Activated T-cell treated with anti-CD3 and anti-CD28 coated beads, Interleukin-2, amount 50 U/mL, for 24 hours (primary cell): Measurements from ENCODE around the gene STAB1.
"Not testable (repeated sequence)": the region's sequence is repeated elsewhere in the genome, so short reads cannot be mapped to it uniquely, and the experiment has no call there.

Source experiments
- DNase-seq: peaks from one replicate; pipeline ENCODE4 v3.0.0-alpha.2; 2020
- H3K27ac Mint-ChIP-seq: 2 replicates; pipeline ENCODE4 v1.8.0; 2020; ENCODE audit warnings: mild to moderate bottlenecking, mixed read lengths
- H3K27me3 Mint-ChIP-seq: 2 replicates; pipeline ENCODE4 v1.8.0; 2020; ENCODE audit warnings: mixed read lengths
- H3K36me3 Mint-ChIP-seq: 2 replicates; pipeline ENCODE4 v1.8.0; 2020; ENCODE audit warnings: low read depth, mixed read lengths
- H3K4me1 Mint-ChIP-seq: 2 replicates; pipeline ENCODE4 v1.8.0; 2020; ENCODE audit warnings: low read depth, mixed read lengths
- H3K4me3 Mint-ChIP-seq: 2 replicates; pipeline ENCODE4 v1.8.0; 2020; ENCODE audit warnings: mild to moderate bottlenecking, moderate library complexity, mixed read lengths
- H3K9me3 Mint-ChIP-seq: 2 replicates; pipeline ENCODE4 v1.8.0; 2020; ENCODE audit warnings: mixed read lengths

STAB1 gene

GRCh38 chr3:52518723-52519444 lies 23.7 kb downstream of the STAB1 start:
- Mint-ChIP-seq H3K9me3 (no peaks in the 10 kb centered on the region), H3K4me3 (no peak overlapping the region), H3K36me3 (peaks cover 2% of the 10 kb centered on the region), H3K27ac (no peak overlapping the region), H3K4me1 (no peaks in the 10 kb centered on the region), H3K27me3 (no peaks in the 10 kb centered on the region)
- DNase-seq = no peak

DNA sequence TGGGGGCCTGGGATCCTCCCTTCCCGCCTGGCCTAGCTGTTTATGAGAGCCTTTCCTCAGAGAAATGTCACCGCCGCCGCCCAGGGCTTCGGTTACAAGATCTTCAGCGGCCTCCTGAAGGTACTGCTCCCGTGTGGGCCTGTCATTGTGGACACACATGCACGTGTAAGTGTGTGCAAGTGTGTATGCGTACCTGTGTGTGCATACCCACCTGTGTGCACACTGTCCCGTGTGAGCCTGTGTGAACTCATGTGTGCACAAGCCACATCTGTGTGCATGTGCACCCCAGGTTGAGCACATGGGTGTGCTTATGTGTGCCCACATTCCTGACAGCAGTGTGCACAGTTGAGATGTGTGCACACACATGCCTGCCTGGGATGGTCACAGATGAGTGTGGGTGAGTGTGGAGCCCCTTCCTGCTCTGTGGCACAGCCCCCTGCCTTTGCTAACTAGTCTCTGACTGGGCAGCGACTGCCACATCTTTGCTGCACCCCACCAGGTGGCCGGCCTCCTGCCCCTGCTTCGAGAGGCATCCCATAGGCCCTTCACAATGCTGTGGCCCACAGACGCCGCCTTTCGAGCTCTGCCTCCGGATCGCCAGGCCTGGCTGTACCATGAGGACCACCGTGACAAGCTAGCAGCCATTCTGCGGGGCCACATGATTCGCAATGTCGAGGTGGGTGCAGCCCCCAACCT lies 24.5 kb downstream of the STAB1 start:
- Mint-ChIP-seq H3K36me3 (peaks cover 9% of the 10 kb centered on the region), H3K4me1 (no peaks in the 10 kb centered on the region), H3K27me3 (no peaks in the 10 kb centered on the region), H3K27ac (no peak overlapping the region), H3K9me3 (no peaks in the 10 kb centered on the region), H3K4me3 (no peak overlapping the region)
- no peak for DNase-seq

DNA sequence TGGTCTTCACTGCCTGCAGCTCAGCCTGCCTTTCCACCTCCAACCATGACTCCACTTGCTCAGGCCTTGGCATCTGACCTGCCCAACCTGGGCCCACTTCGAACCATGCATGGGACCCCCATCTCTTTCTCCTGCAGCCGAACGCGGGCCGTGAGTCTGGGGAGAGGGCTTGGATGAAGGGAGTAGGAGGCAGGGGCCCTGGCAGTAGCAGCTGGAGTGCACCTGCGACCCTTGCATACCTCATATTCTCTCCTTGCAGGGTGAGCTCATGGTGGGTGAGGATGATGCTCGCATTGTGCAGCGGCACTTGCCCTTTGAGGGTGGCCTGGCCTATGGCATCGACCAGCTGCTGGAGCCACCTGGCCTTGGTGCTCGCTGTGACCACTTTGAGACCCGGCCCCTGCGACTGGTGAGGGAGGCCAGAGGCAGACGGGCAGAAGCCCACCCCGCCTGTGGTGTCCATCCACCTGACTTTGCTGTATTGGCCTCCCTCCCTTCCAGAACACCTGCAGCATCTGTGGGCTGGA lies 25.1 kb downstream of the STAB1 start:
- H3K9me3 Mint-ChIP-seq = no peaks in the 10 kb centered on the region
- H3K27me3 Mint-ChIP-seq = no peaks in the 10 kb centered on the region
- peaks cover 10% of the 10 kb centered on the region for H3K36me3 Mint-ChIP-seq
- H3K4me3 Mint-ChIP-seq = no peak overlapping the region
- no peaks in the 10 kb centered on the region for H3K4me1 Mint-ChIP-seq
- DNase-seq = no peak
- H3K27ac Mint-ChIP-seq = no peak overlapping the region

DNA sequence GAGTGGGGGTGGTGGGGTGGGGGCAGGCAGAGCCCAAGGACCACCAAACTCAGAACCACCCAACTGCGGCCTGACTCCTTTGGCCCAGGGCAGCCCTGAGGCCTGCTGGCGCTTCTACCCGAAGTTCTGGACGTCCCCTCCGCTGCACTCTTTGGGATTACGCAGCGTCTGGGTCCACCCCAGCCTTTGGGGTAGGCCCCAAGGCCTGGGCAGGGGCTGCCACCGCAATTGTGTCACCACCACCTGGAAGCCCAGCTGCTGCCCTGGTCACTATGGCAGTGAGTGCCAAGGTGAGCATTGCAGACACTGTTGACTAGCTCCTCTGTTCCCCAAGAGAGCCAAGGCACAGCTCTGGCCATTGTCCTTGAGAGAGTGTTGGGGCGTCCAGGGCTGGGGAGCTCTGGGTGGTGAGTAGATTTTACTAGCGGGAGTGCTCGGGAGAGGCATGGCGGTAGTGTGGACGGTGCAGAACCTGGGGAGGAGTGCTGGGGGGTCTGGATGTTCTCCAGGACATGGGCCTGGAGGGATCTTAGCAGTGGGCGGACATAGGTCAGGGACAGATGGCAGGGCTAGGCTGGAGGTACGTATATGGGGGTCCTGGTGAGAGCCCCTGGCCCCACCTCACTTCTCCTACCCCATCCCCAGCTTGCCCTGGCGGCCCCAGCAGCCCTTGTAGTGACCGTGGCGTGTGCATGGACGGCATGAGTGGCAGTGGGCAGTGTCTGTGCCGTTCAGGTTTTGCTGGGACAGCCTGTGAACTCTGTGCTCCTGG lies 25.8 kb downstream of the STAB1 start:
- Mint-ChIP-seq H3K27ac (no peak overlapping the region), H3K36me3 (peaks cover 16% of the 10 kb centered on the region), H3K4me3 (no peak overlapping the region), H3K9me3 (no peaks in the 10 kb centered on the region), H3K4me1 (no peaks in the 10 kb centered on the region), H3K27me3 (no peaks in the 10 kb centered on the region)
- DNase-seq = no peak

DNA sequence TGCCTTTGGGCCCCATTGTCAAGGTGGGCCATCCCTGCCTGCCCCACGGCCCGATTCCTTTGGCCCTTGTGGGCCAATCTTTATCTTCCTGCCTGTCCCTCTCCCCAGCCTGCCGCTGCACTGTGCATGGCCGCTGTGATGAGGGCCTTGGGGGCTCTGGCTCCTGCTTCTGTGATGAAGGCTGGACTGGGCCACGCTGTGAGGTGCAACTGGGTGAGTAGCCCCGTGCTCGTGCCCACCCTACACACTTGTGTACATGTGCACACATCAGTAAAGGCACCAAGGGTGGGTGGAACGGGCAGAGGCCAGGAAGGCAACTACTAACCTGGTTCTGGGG lies 26.3 kb downstream of the STAB1 start:
- no peaks in the 10 kb centered on the region for H3K4me1 Mint-ChIP-seq
- no peaks in the 10 kb centered on the region for H3K9me3 Mint-ChIP-seq
- H3K36me3 Mint-ChIP-seq = peaks cover 20% of the 10 kb centered on the region
- H3K4me3 Mint-ChIP-seq = no peak overlapping the region
- no peaks in the 10 kb centered on the region for H3K27me3 Mint-ChIP-seq
- no peak for DNase-seq
- no peak overlapping the region for H3K27ac Mint-ChIP-seq

GRCh38 chr3:52521881-52522650 lies 26.9 kb downstream of the STAB1 start:
- Mint-ChIP-seq H3K4me1 (no peaks in the 10 kb centered on the region), H3K27ac (no peak overlapping the region), H3K27me3 (no peaks in the 10 kb centered on the region), H3K9me3 (no peaks in the 10 kb centered on the region), H3K36me3 (peaks cover 25% of the 10 kb centered on the region), H3K4me3 (no peak overlapping the region)
- DNase-seq = no peak

- no peaks in the 10 kb centered on the region for H3K9me3 Mint-ChIP-seq
- H3K4me1 Mint-ChIP-seq = no peaks in the 10 kb centered on the region
- peaks cover 32% of the 10 kb centered on the region for H3K36me3 Mint-ChIP-seq
- no peak overlapping the region for H3K4me3 Mint-ChIP-seq
- no peaks in the 10 kb centered on the region for H3K27me3 Mint-ChIP-seq
- H3K27ac Mint-ChIP-seq = no peak overlapping the region
- DNase-seq = no peak
Observed at GRCh38 chr3:52522651-52523251, 27.6 kb downstream of the STAB1 start.

DNA sequence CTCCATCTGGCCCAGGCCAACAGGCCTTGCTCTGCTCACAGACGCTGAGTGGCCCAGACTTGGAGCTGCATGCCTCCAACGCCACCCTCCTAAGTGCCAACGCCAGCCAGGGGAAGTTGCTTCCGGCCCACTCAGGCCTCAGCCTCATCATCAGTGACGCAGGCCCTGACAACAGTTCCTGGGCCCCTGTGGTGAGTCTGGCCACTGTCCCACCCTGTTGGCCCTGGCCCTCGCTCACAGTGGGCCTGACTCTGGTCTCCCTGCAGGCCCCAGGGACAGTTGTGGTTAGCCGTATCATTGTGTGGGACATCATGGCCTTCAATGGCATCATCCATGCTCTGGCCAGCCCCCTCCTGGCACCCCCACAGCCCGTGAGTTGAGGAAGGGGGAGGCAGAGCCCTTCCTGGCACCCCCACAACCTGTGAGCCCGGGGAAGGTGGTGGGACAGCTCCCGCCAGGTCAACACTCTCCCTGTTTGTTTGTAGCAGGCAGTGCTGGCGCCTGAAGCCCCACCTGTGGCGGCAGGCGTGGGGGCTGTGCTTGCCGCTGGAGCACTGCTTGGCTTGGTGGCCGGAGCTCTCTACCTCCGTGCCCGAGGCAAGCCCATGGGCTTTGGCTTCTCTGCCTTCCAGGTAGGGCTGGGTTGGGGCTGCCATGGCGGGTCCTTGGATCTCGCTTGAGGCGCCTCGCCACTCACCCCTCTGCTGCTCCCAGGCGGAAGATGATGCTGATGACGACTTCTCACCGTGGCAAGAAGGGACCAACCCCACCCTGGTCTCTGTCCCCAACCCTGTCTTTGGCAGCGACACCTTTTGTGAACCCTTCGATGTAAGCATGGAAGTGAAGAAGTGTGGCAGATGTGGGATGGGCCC lies 28.5 kb downstream of the STAB1 start:
- Mint-ChIP-seq H3K36me3 (peaks cover 39% of the 10 kb centered on the region), H3K4me1 (no peaks in the 10 kb centered on the region), H3K27ac (no peak overlapping the region), H3K9me3 (no peaks in the 10 kb centered on the region), H3K27me3 (no peaks in the 10 kb centered on the region), H3K4me3 (no peak overlapping the region)
- no peak for DNase-seq

GRCh38 chr3:52524258-52524751 lies 29.2 kb downstream of the STAB1 start:
- Mint-ChIP-seq H3K4me3 (no peak overlapping the region), H3K9me3 (no peaks in the 10 kb centered on the region), H3K27me3 (no peaks in the 10 kb centered on the region), H3K36me3 (peaks cover 45% of the 10 kb centered on the region), H3K4me1 (no peaks in the 10 kb centered on the region), H3K27ac (no peak overlapping the region)
- DNase-seq = no peak

DNA sequence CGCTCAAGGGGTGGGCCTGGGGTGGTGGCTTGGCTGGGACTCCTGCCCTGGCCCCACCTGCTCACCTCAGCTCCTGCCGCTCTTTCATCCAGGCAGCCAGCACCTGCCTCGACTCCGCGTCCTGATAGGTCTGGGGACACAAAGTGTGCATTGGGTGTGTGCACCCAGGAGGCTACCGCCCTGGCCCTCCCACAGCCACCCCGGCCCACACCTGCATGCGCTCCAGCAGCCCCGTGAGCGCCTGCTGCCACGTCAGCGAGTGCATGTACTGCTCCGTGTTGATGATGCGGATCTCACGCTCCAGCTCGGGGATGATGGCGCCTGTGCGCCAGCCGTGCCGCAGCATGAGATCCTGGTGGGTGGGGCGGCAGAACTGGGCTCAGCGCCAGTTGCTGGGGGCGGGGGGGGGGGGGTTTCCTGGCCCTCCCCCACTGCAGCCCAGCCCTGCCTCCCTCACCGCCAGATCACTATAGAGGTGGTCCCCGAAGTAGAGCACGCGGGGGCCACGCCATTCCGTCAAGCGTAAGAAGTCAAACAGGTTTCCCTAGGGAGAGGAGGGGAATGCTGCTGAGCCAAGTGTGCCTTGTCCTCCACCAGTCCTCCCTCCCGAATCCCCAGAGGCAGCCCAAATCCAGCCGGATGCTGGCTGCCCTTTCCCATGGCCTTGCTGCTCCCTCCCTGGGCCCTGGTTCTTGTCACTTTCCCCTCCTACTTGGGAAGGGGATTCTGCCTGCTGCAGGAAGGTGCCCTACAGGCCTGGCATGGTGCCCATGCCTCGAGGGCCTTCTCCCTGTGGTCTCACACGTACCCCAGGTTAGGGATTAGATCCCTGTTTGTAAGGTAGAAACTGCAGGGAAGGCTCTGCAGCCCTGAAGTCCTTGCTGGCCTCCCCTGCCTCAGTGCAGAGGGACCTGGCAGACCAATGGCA lies 29.9 kb downstream of the STAB1 start:
- H3K4me1 Mint-ChIP-seq = no peaks in the 10 kb centered on the region
- no peak for DNase-seq
- H3K27ac Mint-ChIP-seq = no peak overlapping the region

DNA sequence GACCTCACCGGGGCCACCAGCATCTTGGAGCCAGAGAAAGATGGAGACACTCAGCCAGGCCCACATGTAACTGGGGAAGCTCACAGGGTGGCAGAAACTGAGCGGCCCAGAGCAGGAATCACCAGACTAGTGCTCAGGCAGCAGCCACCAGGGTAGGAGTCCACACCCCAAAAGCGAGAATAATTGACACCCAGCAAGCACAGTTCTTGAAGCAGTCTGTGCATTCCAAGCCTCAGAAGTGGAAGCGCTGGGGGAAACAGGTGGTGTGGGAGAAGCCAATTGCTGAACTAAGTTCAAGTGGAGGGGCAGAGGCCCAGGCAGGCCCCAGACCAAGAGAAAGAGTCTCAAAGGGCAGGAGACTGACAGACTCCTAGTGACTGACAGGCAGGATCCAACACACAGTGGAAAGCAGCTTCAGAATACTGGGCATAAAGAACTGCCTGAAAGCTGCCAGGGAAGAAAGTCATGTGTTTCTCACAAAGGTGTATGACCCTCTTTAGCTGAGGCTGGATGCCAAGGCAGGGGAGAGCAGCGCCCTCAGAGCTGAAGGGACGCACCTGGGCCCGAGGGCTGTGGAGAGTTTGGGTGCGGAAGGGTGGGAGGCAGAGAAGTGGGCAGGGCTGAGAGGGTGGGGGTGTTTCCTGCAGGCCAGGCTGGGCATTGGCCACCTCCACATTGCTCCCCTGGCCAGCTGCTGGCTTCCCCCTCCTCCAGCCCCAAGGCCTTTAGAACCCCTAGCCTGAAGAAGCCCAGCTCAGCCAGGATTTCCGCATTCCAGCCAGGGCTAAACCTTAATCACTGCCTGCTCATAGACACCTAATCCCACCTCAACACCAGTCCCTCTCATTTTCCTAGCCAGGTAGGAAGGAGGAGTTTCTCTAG lies 30.8 kb downstream of the STAB1 start:
- no peaks in the 10 kb centered on the region for H3K27me3 Mint-ChIP-seq
- no peak overlapping the region for H3K4me3 Mint-ChIP-seq
- peak overlapping the region; percentile 31 for H3K27ac Mint-ChIP-seq
- peaks cover 47% of the 10 kb centered on the region for H3K36me3 Mint-ChIP-seq
- no peak for DNase-seq
- no peaks in the 10 kb centered on the region for H3K9me3 Mint-ChIP-seq
- H3K4me1 Mint-ChIP-seq = no peaks in the 10 kb centered on the region

More for the DNA sequence above, 29.9 kb downstream of the STAB1 start:
- H3K27me3 Mint-ChIP-seq = no peaks in the 10 kb centered on the region
- H3K9me3 Mint-ChIP-seq = no peaks in the 10 kb centered on the region
- H3K36me3 Mint-ChIP-seq = peaks cover 45% of the 10 kb centered on the region
- no peak overlapping the region for H3K4me3 Mint-ChIP-seq

DNA sequence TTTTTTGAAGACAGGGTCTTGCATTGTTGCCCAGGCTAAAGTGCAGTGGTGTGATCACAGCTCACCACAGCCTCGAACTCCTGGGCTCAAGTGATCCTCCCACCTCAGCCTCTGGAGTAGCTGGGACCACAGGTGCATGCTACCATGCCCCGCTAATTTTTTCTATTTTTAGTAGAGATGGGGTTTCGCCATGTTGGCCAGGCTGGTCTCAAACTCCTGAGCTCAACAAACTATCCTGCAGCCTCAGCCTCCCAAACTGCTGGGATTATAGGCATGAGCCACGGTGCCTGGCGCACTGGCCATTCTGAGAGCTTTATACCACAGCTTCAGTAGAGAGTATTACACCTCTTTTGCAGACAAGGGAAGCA lies 31.5 kb downstream of the STAB1 start:
- H3K4me1 Mint-ChIP-seq, H3K27ac Mint-ChIP-seq, H3K9me3 Mint-ChIP-seq, H3K4me3 Mint-ChIP-seq, DNase-seq, H3K27me3 Mint-ChIP-seq: not testable (repeated sequence)
- H3K36me3 Mint-ChIP-seq = peaks cover 47% of the 10 kb centered on the region
